ENCODE results near the gene RTL1.

RTL1 gene

GRCh38 chr14:100878271-100879146 lies 25.0 kb downstream of the RTL1 start:
- Histone ChIP-seq H3K27me3 (no peaks in the 10 kb centered on the region), H3K4me1 (no peaks in the 10 kb centered on the region), H3K36me3 (peaks cover 88% of the 10 kb centered on the region), H3K4me3 (ENCODE audit: low read depth, low read length) (no peak overlapping the region), H3K9me3 (no peaks in the 10 kb centered on the region)
- TF ChIP-seq, protein P1, sequence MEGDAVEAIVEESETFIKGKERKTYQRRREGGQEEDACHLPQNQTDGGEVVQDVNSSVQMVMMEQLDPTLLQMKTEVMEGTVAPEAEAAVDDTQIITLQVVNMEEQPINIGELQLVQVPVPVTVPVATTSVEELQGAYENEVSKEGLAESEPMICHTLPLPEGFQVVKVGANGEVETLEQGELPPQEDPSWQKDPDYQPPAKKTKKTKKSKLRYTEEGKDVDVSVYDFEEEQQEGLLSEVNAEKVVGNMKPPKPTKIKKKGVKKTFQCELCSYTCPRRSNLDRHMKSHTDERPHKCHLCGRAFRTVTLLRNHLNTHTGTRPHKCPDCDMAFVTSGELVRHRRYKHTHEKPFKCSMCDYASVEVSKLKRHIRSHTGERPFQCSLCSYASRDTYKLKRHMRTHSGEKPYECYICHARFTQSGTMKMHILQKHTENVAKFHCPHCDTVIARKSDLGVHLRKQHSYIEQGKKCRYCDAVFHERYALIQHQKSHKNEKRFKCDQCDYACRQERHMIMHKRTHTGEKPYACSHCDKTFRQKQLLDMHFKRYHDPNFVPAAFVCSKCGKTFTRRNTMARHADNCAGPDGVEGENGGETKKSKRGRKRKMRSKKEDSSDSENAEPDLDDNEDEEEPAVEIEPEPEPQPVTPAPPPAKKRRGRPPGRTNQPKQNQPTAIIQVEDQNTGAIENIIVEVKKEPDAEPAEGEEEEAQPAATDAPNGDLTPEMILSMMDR (IDR thresholded peaks at IDR 0.05; ENCODE audit: low read depth, low read length): no peak
- DNase-seq: no peak

DNA sequence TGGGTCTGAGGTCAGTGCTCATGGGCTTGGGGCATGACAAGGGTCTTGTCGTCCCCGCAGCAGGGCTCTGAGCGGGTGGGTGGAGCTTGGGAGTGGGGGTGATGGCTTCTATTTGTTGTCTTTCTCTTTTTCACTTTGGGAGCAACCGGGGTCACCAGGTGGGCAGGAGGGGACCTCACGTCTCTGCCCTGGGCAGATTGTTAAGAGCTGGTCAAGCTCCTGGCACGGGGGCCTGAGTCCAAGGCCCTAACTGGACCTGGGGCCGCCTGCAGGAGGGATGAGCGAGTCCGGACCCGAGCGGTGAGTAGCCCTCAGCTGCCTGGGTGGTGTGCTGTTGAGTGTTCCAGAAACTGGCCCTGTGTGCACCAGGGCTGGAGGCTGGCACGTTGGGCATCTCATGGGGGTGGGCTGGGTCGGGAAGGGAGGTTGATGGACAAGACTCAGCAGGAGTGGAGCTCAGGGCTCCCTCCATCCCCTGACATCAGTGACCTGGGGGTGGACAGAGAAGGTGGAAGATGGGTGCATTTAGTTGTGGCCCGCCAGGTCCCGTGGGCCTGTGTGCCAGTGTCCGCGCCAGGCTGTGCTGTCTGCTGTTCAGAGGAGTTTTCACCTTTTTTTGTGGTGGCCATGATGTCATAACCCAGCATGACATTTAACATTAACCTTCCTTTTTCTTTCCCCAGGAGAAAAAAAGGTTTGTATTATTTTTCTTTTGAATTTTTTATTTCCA lies 27.5 kb downstream of the RTL1 start:
- H3K9me3 ChIP-seq: no peaks in the 10 kb centered on the region
- H3K4me1 ChIP-seq: no peaks in the 10 kb centered on the region; the same call in 1 of the 2 replicates
- peaks cover 80% of the 10 kb centered on the region for H3K36me3 ChIP-seq
- TF ChIP-seq, protein P1 (IDR thresholded peaks at IDR 0.05; ENCODE audit: low read depth, low read length): no peak
- no peaks in the 10 kb centered on the region for H3K27me3 ChIP-seq
- H3K4me3 ChIP-seq (ENCODE audit: low read depth, low read length): no peak overlapping the region
- no peak for DNase-seq

- Histone ChIP-seq H3K27me3 (no peaks in the 10 kb centered on the region), H3K36me3 (peaks cover 73% of the 10 kb centered on the region), H3K4me3 (ENCODE audit: low read depth, low read length) (no peak overlapping the region), H3K9me3 (no peaks in the 10 kb centered on the region), H3K4me1 (no peaks in the 10 kb centered on the region; the same call in 1 of the 2 replicates)
- TF ChIP-seq, protein P1 (IDR thresholded peaks at IDR 0.05; ENCODE audit: low read depth, low read length): no peak
- no peak for DNase-seq
These were observed 28.4 kb downstream of the RTL1 start for GRCh38 chr14:100875126-100875525.

GRCh38 chr14:100874411-100875091 lies 29.0 kb downstream of the RTL1 start:
- TF ChIP-seq, protein P1 (IDR thresholded peaks at IDR 0.05; ENCODE audit: low read depth, low read length): no peak
- Histone ChIP-seq H3K36me3 (peaks cover 70% of the 10 kb centered on the region), H3K4me1 (no peaks in the 10 kb centered on the region; the same call in 1 of the 2 replicates), H3K9me3 (no peaks in the 10 kb centered on the region), H3K27me3 (no peaks in the 10 kb centered on the region), H3K4me3 (ENCODE audit: low read depth, low read length) (no peak overlapping the region)
- no peak for DNase-seq

- H3K4me1 ChIP-seq: no peaks in the 10 kb centered on the region; the same call in 1 of the 2 replicates
- TF ChIP-seq, protein P1 (IDR thresholded peaks at IDR 0.05; ENCODE audit: low read depth, low read length): no peak
These were observed 29.5 kb downstream of the RTL1 start for GRCh38 chr14:100874051-100874410.

More at GRCh38 chr14:100874051-100874410, 29.5 kb downstream of the RTL1 start:
- Histone ChIP-seq H3K4me3 (ENCODE audit: low read depth, low read length) (no peak overlapping the region), H3K27me3 (no peaks in the 10 kb centered on the region), H3K36me3 (peaks cover 67% of the 10 kb centered on the region), H3K9me3 (no peaks in the 10 kb centered on the region)
- DNase-seq: no peak

Data from BE2C (cell line).